Measurements from ENCODE around the gene ETNPPL.

The ETNPPL gene

DNA sequence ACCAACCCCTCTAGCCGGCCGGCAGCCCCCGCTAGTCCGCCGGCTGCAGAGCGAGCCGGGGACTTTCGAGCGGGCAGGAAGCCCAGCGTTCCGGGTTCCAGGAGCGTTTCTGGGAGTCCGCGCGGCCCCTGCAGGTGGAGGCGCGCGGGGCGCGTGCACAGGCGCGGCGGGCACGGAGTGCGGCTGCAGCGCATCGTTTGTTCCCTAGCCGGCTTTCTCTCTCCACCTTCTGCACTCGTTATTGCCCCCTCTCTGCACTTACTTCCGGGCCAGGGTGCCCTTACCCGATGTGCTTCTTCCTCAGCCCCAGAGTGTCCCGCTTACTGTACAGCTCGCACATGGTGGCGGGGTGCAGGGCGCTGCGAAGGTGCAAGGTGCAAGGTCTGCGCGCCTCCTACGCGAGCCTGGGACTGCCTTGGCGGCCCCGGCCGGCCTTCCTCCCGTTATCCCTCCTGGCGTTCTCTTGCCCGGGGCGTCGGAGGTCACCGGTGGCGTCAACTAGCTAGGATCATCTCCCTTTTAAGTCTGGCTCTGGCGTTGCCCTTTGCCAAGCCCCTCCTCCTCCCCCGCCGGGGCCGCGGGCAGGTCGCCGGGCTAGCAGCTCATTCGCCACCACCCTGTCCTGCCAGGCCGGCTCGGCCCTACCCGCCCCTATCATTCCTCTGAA is at the start of gene ETNPPL:
ETNPPL (minus strand) TSS at position 495 of the 667 bp plus-strand sequence; CDS start at position 340, 155 bp downstream.
- DNase-seq (ENCODE audit: low read depth in 2 of 2), result no peak

DNA sequence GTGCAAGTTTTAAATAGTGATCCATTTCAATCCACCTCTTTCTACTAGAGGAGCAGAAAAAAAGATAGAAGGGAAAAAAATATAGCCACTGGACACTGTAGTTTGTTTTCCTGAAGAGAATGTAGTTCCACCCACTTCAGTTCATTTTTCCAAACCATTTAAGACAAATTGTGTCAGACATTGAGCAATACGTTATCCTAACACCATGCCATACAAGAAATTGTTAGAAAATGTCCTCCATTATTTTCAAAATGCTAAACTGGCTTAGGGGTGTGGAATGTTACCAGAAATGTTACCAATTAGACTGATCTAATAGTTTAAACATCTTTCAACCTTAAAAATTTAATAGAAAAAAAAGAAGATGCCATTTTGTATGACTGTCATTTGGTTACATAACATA is 48.6 kb upstream of the ETNPPL start:
- DNase-seq (ENCODE audit: low read depth in 2 of 2), result no peak

DNA sequence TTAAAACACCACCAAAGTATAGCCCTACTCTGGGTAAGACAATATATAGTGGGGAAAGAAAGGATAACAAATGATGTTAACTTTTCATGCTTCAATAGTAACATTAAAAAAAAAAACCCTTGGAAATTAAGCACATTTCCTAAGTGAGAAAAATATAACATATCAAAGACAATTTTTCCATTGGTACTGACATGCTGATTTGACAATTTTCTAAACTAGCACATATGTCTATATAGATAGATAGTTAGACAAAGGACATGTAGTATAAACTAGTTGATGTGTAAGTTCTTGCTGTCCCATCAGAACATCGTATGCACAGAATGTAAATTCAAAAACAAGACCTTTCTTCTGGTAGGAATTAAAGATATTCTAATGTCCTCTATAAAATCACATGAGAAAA is 47.2 kb upstream of the ETNPPL start:
- no peak for DNase-seq (ENCODE audit: low read depth in 2 of 2)

DNA sequence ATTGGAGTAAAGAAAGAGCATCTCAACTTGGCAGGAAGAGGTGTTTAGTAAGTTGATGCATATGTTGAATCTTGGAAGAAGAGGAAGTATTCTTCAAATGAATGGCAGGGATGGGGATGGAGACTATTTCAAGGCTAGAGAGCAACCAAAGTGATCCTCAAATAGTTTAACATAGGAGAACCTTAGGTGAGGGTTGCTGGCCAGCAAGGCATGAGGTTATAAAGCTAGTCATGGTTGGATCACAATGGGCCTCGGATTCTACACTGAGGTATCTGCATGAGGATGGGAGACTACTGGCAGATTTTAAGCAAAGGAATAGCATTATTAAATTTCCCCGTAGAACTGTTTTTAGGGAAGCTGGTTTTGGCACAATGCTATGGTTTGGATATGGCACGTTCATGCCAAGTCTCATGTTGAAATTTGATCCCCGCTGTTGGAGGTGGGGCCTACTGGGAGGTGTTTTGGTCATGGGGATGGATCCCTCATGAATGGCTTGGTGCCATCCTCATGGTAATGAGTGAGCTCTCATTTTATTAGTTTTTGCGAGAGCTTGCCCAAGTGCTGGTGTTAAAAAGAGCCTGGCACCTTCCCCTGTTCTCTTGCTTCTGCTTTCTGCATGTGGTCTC is 41.9 kb upstream of the ETNPPL start:
- DNase-seq (ENCODE audit: low read depth in 2 of 2), result no peak

DNA sequence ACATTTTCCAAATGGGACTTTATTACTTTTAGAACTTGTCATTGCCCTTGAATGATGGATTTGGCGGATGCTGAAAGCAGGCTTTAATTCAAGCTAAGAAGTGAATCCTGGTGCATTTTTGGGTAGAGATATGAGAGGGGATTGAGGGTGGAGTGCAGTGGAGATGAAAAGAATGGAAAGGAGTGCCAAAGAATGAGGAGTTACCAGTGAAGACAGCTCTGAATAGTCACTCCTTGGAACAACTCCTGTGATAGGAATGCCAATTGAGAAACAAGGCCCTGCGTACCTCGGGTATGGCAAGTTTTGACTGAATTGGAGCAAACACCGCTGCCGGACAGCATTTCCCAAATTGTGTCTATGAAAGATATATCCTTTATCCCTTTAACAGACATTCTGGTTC is 36.5 kb upstream of the ETNPPL start:
- DNase-seq (ENCODE audit: low read depth in 2 of 2), result no peak

DNA sequence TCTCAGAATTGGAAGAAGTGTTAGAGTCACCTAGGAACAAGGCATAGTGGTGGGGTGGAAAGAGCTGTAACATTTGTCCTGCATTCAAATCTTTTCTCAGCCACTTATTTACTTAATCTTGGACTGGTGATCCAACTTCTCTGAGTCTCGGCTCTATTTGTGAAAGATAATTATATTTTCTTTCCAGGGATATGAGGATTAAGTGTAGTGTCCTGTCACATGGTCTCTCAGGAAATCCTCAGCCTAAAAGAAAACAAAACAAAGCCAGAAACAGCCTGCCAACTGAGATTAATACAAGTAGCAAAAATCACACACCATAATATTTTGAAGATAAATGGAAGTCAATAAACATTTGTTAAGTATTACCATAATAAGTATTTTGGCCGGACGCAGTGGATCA is 33.3 kb upstream of the ETNPPL start:
- DNase-seq (ENCODE audit: low read depth in 2 of 2), result no peak

DNA sequence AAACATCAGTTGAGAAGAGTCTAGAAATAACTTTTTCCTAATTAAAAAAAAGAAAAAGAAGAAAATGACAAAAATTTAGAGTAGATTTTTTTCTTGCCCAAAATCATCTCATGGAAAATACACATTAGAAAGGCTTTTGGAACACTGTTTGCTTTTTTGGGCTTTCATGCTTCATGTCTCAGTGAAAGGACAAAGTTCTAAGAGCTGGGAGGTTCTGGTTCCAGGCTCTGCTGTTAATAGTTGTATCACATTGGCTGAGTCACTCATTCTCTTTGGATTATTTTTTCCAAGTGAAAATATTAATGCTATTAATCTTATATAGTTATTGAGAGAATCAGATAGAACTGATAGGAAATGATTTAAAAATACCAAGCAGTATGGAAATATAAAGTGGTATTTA is 32.9 kb upstream of the ETNPPL start:
- no peak for DNase-seq (ENCODE audit: low read depth in 2 of 2)

DNA sequence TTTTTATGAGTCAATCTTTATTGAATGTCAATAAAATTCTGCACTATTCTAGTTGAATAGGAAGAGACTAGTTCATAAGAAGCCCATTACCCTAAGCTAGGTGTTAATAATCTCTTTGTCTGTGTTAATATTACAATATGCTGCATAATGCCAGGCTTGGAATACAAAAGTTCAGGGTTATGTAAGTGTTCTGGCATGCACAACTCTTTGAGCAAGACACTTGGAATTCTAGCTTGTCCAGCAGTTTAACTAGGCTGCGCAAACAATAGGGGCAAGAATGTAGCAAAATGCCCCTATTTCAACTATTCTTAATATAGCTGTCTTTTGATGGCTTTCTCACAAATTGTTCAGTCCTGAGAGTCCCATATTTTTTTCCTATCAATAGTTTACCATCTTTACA is 31.3 kb upstream of the ETNPPL start:
- no peak for DNase-seq (ENCODE audit: low read depth in 2 of 2)

DNA sequence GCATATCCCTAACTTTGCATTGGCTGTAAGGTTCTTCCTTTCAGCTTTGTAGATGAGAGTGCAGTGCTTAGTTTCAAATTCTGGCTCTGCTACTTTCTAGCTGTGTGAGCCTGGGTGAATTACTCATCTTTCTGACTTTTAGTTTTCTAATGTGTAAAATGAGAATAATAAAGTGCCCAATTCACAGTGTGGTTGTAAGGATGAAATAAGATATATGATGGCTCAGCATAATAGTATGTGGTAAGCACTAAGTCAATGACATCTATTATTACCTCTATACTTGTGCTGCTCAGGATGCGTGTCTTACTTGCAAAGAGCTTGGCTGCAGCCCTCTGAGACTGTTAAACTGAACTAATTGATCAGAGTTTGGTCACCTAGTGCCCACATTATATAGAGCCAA is 30.6 kb upstream of the ETNPPL start:
- no peak for DNase-seq (ENCODE audit: low read depth in 2 of 2)

DNA sequence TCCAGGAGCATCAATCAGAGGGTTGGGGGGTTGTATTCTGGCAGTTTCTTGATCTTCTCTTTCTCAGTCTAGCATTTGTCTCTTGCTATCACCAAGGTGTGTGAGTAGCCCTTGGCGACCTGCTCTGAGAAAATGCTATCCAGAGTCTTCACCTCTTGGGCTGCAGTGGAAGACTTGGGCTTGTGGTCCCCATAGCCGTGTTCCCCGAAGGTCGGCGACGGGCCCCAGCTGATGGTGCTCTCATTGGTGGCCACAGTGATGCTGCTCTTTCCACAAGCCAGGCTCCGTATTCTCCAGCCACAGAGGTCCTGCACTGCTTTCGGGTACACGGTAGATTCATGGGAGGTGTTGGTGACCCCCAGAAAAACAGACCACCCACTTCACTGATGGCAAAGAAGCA is 25.9 kb upstream of the ETNPPL start:
- no peak for DNase-seq (ENCODE audit: low read depth in 2 of 2)

DNA sequence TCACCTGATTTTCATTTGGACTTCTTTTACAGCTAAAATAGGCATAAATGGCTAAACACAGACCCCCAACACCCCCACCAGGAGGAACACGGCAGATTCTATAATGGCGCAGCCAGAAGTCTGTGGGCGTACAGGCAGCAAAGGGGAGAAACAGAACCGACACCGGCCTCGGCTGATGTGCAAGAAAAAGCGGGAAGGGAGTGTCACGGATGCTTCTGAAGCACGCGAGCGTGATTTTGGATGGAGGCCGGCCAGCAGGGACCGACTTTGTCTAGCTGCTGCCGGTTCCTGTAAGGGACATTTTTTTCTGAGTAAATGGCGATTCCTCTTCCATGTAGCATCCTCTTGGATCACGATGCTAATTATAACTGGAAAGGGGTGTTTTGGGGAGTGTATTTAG is 24.9 kb upstream of the ETNPPL start:
- no peak for DNase-seq (ENCODE audit: low read depth in 2 of 2)

DNA sequence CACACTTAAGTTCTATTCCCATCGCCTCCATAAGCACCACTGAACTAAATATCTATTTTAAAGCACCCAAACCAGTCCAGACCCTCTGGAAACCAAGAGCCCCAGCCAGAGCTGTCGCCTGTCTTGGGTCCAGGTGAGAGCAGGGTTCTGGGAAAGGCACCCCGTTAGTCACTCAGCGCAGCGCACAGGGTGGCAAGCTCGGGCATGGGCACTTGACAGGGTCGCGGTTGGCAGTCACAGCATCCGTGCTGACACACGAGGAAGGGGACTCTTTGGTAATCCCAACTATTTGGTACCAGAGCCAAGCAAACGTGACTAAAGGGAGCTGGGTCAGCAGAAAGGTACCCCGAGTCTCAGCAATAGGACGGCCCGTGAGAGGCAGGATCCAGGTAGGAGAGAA is 24.3 kb upstream of the ETNPPL start:
- no peak for DNase-seq (ENCODE audit: low read depth in 2 of 2)

DNA sequence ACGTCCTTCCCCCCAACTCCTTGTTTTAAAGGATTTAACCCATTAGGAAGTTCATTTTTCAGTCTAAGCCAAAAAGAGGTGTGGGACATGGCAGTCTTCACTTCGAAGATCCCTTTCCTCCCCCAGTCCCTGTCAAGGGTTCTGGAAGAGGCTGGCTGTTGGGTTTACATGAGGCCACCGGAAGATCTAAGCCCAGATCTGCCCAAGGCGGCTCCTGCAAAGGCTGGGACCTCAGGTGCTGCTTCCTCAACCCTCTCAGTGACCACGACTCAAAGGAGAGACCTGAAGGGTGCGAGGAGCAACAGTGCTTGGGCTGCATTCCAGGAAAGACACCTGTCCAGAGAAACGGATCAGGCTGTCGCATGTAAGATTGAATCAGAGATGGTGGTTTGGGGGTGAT is 23.5 kb upstream of the ETNPPL start:
- DNase-seq (ENCODE audit: low read depth in 2 of 2), result no peak

DNA sequence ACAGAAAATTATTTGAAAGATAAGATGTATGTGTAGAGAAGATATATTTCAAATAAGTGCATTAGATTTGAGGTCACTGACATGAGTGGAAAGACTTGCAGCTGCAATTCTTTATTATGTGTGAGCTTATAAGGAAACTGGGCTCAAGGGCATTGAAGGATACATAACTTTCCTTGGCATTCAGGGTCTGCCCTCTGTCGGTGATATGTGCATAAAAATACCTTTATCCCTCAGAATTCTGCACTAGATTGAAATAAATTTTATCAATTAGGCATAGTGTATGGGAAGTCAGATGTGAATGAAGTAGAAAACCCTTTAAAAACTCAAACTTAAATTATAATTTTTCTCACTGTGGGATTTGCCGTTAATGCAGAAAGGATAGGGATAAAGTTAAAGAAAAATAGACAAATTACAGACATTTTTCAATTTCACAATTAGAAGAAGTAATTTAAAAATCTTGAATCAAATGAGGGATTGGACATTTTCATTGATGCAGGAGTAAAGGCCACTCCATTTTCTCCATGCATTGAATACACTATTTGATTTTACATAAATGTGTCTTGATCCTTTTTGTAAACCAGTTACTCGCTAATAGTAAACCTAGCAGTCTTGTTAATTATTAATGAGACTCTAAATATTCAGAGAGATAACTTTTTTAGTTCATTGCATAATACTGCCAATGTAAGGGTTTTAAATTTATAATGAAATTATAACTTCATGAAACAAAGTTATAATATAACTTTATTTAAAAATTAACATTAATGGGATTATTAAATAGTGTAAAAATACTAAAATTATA is 21.0 kb upstream of the ETNPPL start:
- DNase-seq (ENCODE audit: low read depth in 2 of 2), result no peak

DNA sequence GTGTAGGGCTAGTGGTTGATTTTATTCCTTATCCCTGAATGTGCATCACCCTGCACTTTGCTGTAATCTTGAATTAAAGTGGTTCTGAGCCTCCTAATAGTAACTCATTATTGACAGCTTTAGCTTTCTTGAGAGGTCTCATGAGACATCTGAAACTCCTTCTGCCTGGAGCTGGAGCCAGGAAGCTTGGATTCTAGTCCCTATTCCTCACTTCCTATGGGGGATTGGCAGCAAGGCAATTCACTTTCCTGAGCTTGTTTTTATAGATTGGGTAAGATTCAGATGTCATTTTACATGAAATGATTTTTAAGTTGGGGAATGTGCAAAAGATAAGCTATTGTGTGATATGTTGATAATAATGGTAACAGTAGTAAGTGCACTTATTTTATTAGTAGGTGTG is 17.1 kb upstream of the ETNPPL start:
- no peak for DNase-seq (ENCODE audit: low read depth in 2 of 2)

DNA sequence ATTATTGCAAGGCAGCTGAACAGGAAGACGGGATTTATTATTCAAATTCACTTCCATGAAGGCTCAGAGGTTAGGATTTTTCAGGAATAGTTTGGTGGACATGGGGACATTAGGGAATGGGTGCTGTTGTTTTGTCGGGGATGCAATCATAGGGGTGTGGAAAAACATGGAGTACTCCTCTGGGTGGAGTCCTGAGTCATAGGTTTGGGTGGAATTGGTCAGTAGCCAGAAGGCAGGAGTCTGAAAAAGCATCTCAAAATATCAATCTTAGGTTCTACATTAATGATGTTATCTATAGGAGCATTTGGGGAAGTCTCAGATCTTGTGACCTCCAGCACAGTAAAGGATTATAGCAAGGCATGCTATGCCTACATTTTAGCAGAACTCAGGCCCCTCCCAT is 14.5 kb upstream of the ETNPPL start:
- no peak for DNase-seq (ENCODE audit: low read depth in 2 of 2)

DNA sequence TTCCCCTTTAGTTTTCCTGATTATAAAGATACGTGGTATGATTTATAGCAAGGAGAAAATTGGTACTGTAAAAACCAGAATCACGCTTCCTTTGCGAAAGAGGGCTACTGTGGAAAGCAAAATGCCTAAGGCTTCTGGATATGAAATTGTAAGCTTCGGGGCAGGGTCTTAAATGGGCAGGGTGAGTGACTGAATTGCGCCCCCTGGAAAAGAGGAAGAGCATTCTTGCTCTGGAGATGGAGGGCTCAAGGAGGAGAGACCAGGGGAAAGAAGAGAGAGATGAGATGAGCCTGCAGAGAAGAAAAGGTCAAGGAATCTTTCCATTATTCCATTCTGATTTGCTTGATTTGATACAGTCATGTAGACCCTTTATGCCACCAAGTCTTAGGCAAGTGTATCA is 13.1 kb upstream of the ETNPPL start:
- DNase-seq (ENCODE audit: low read depth in 2 of 2), result no peak

DNA sequence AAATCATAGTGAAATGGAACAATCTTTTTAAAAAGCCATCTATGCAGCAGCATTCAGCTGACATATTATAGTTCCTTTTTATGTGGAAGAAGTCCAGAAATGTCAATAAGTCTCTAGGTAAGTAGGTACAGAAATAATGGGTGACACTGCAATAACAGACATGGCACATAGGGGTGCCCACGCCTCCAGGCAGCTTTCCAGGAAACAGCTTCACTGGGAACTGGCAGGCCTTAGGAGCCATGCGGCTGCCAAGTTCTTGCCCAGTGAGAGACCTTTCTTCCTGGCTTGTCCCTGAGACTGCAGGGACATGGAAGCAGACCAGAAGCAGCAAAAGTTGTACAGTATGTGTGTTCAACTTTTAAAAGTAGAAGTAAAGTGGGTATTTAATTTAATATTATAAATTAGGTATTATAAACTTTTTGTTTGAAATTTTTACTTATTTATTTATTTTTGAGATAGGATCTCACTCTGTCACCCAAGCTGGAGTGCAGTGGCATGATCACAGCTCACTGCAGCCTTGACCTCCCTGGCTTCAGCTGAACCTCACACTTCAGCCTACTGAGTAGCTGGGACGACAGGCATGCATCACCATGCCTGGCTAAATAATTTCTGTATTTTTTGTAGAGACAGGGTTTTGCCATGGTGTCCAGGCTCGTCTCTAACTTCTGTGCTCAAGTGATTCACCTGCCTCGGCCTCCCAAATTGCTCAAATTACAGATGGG is 12.1 kb upstream of the ETNPPL start:
- DNase-seq (ENCODE audit: low read depth in 2 of 2), result no peak

DNA sequence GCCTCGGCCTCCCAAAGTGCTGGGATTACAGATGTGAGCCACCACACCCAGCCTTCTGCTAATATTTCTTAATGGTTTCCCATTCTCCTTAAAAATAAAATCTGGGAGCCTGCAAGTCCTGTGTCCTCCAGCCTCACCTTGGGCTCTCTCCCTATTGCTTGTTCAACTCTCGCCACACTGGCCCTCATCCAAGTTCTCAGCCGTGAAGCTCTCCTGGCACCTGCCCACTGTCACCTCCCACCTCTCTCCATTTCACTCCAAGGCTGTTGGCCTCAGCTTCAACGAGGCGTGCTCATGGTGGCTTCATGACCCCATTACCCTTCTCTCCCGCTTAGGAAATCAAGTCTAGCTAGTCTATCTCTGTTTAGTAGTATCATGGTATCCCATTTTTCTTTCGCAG is 9.5 kb upstream of the ETNPPL start:
- DNase-seq (ENCODE audit: low read depth in 2 of 2), result no peak

DNA sequence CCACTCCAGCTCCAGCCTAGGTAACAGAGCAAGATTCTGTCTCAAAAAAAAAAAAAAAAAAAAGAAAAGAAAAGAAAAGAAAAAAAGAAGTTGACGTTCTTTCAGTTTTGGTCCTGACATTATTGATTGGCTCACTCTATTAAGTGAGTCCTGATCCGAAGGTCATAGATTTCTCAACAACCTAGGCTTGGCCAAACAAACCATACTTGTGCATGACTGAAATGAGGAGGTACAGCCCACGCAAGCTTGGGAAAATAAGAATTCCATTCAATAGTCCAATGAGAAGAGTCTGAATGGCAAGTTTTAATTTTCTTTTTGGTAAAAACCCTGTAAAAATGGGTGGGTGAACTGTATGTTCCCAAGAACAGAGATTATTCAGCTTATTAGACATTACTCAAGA is 3.2 kb upstream of the ETNPPL start:
- DNase-seq (ENCODE audit: low read depth in 2 of 2), result no peak

DNA sequence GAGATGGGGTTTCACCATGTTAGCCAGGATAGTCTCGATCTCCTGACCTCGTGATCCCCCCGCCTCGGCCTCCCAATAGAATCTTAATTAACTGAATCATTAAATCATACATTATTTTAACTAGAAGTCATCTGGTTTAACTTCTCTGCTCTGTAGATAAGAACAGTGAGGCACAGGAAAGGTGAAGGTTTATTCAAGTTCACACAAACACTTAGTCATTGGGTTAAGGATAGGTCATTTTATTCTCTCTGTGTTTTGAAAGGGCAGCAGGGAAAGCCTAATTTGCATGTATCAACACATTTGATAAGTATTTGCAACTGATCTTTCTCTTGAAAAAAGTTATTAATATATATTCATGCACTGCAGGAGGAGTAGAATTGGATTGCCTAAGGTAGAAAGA is 1.1 kb upstream of the ETNPPL start:
- DNase-seq (ENCODE audit: low read depth in 2 of 2), result no peak

DNA sequence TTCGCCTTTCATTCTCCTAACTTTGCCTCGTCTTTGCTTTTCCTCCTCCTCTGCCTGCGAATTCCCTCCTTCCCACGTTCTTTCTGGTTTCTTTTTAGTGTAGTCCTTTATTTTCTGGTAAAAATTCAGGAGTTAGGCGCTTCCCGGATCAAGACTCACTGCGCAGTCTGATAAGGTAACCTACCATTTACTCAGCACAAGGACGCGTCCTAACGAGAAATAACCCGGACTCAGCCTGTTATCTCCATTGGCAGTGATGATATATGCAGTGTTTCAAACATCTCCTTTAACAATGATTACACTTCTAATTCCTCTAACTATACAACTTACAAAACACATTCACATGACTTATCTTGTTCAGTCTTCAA is 357 bp upstream of the ETNPPL start:
- no peak for DNase-seq (ENCODE audit: low read depth in 2 of 2)

DNA sequence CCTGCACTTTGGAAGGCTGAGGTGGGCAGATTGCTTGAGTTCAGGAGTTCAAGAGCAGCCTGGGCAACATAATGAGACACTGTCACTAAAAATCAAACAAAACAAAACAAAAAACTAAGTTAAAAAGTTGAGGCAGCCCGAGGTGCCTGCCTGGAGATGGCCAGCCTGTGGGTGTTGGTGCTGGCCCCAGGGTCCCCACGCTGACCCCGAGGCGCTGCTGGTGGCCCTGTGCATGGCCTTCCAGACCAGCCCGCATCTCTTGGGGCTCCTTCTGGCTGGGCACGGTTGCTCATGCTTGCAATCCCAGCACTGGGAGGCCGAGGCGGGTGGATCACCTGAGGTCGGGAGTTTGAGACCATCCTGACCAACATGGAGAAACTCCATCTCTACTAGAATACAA is 4.4 kb downstream of the ETNPPL start:
- DNase-seq (ENCODE audit: low read depth in 2 of 2), result no peak

All from fibroblast of skin of left quadriceps (primary cell).